Lung (tissue), 12 donors: ENCODE data around the gene GNA12. TPM values are rescaled to one million over a fixed set of nuclear protein-coding genes. Genes with fewer than 3 reads are reported as not detected.

Experiments used
- ATAC-seq: fragments of 200-7000 bp; cut with Tn5 transposase; one replicate; pipeline ENCODE4 v1.9.1; 2020; ENCODE audit warnings: moderate number of reproducible peaks; ENCODE audit not compliant: insufficient read depth, low FRiP score
- DNase-seq, 3 donors: peaks; one replicate each; pipeline ENCODE4 v3.0.0-alpha.2; 2013 to 2017
- H3K27ac ChIP-seq, 2 donors: one replicate each; pipeline ENCODE4 v1.5.1; 2013; ENCODE audit warnings: mild to moderate bottlenecking in 2 of 2, moderate library complexity in 2 of 2, control low read depth in 1 of 2, inconsistent platforms in 1 of 2, low read depth in 1 of 2, low read length in 1 of 2
- H3K27me3 ChIP-seq, 3 donors: one replicate each; pipeline ENCODE4 v1.5.1; 2013; ENCODE audit warnings: low read length in 2 of 3; ENCODE audit not compliant: control insufficient read depth in 3 of 3, insufficient read depth in 3 of 3
- H3K36me3 ChIP-seq, 4 donors: one replicate each; pipeline ENCODE4 v1.5.1; 2013; ENCODE audit warnings: low read length in 4 of 4, mild to moderate bottlenecking in 1 of 4, moderate library complexity in 1 of 4; ENCODE audit not compliant: control insufficient read depth in 4 of 4, insufficient read depth in 4 of 4
- H3K4me1 ChIP-seq, 5 donors: one replicate each; pipeline ENCODE4 v1.5.1; 2013; ENCODE audit warnings: low read length in 5 of 5, mild to moderate bottlenecking in 2 of 5, moderate library complexity in 1 of 5; ENCODE audit not compliant: control insufficient read depth in 5 of 5, insufficient read depth in 5 of 5
- H3K4me3 ChIP-seq: one replicate; pipeline ENCODE4 v1.5.1; 2013; ENCODE audit warnings: mild to moderate bottlenecking, control low read depth, moderate library complexity
- H3K9ac ChIP-seq, 2 donors: one replicate each; pipeline ENCODE4 v1.5.1; 2013; ENCODE audit warnings: low read length in 2 of 2, control low read depth in 1 of 2; ENCODE audit not compliant: insufficient read depth in 1 of 2
- H3K9me3 ChIP-seq, 4 donors: one replicate each; pipeline ENCODE4 v1.5.1; 2013; ENCODE audit warnings: low read length in 3 of 4, mild to moderate bottlenecking in 1 of 4, moderate library complexity in 1 of 4; ENCODE audit not compliant: control insufficient read depth in 4 of 4, insufficient read depth in 3 of 4
- WGBS, 2 donors: extraction: QIAGEN DNeasy Blood & Tissue Kit; methylation state at CpG; one replicate each; pipeline ENCODE4 v1.1.7; 2013; 5-methylcytosine and 5-hydroxymethylcytosine counted together
- polyA plus RNA-seq, 2 donors: library from polyadenylated mRNA; stranded (reverse); fragments of 200-250 nt; gene quantifications; one replicate each; pipeline ENCODE4 v1.2.1, GENCODE V29; 2013
- total RNA-seq, 2 donors: library from RNA; depleted of rRNA in 1 of 2; stranded (reverse); fragments of >200 nt in 1 of 2; gene quantifications; one replicate each; pipeline ENCODE4 v1.2.1, GENCODE V29; 2014 to 2021
- TF ChIP-seq, protein P1 (sequence below): IDR thresholded peaks from 2 replicates; pipeline ENCODE4 v1.5.1; 2012; ENCODE audit warnings: mild to moderate bottlenecking; ENCODE audit errors: control extremely low read depth, extremely low read depth
- donor health status: control.
- donor health status: control.
- donor health status: Bipolar disorder and iron deficiency.
- donor health status: healthy.
- donor health status: DM: yes; HTN: yes; CAD: no.

GNA12 gene
- total and polyA plus RNA-seq, 4 donors: 11.0 to 51.9 (median 33.5) TPM

DNA sequence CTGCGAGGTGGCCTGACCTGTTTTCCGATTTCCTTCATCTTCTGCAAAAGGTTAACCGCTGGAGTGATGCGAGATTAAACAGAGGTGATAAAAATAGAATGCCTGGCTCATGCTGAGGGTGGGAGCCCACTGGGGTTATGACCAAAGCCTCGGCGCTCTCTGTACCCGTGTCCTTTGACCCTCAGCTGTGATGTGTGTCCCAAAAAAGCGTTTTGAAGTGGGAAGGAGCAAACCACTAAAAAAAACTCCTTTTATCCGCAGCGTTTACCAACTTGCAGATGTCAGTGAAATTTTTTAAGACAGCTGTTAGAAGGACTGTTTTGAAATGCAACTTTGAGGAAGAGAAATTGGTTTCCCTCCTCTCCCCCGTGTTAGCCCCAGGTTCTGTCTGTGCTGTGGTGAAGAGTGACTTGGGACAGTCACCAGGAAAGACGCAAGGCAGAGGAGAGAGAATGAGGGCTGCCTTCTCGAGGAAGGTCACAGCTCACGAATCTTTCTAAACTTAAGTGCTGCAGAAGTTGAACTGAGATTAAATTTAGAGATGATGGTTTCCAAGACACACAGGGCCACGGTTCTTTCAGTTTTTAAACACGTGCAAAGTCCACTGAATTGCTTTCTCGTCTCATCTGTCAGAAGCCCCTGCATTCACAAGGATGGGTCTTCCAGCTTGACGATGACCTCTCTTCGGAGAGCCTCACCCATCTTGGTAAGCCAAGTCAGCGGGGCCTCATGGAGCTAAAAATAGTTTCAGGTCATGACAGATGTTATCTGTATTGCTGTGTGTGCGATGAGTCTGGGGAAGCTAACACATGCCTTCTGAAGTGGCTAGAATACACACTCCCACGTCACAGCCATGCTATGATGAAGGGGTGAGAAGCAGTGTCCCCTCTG, 128.5 kb downstream of the GNA12 start:
- DNase-seq: peak in 1 of 3 donors; percentile 36
- Histone ChIP-seq H3K9me3 (no peaks in the 10 kb centered on the region), H3K9ac (peak overlapping the region in 1 of 2 donors; percentile 35), H3K27me3 (no peaks in the 10 kb centered on the region), H3K4me3 (no peak overlapping the region), H3K4me1 (peaks cover 0 to 53% (median 24%) of the 10 kb centered on the region in 5 donors), H3K27ac (no peak overlapping the region), H3K36me3 (peaks cover 0 to 6% (median 2%) of the 10 kb centered on the region in 4 donors)
- WGBS, 2 donors: 47 to 62% methylated on average over 22 of the region's 22 CpGs
- no peak for ATAC-seq
- TF ChIP-seq, protein P1, sequence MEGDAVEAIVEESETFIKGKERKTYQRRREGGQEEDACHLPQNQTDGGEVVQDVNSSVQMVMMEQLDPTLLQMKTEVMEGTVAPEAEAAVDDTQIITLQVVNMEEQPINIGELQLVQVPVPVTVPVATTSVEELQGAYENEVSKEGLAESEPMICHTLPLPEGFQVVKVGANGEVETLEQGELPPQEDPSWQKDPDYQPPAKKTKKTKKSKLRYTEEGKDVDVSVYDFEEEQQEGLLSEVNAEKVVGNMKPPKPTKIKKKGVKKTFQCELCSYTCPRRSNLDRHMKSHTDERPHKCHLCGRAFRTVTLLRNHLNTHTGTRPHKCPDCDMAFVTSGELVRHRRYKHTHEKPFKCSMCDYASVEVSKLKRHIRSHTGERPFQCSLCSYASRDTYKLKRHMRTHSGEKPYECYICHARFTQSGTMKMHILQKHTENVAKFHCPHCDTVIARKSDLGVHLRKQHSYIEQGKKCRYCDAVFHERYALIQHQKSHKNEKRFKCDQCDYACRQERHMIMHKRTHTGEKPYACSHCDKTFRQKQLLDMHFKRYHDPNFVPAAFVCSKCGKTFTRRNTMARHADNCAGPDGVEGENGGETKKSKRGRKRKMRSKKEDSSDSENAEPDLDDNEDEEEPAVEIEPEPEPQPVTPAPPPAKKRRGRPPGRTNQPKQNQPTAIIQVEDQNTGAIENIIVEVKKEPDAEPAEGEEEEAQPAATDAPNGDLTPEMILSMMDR: no peak

DNA sequence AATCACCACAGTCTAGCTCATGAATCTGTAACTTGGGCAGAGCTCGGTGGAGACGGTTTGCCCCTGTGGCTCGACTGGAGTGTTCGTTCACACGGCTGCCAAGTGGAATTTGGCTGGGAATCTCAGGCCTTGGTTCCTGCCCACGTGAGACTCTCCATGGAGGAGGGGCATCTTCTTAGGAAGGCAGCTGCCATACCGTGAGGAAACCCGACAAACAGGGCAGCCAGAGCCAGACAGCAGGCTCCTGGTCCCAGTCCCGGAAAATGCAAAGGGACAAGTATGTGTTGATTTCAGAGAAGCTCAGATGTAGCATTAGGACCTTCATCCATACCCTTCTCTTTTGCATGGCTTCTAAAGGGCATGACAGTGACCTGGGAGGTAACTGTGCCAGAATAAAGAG, 129.5 kb downstream of the GNA12 start:
- no peak overlapping the region for H3K4me3 ChIP-seq
- DNase-seq (no peak), ATAC-seq (no peak)
- H3K27me3 ChIP-seq: no peaks in the 10 kb centered on the region
- no peak overlapping the region for H3K27ac ChIP-seq
- no peak overlapping the region for H3K9ac ChIP-seq
- WGBS, 2 donors: 83 to 90% methylated on average over 9 of the region's 9 CpGs
- TF ChIP-seq, protein P1: no peak
- H3K9me3 ChIP-seq: no peaks in the 10 kb centered on the region
- H3K4me1 ChIP-seq: peaks cover 0 to 53% (median 24%) of the 10 kb centered on the region in 5 donors
- peaks cover 0 to 6% (median 2%) of the 10 kb centered on the region in 4 donors for H3K36me3 ChIP-seq

DNA sequence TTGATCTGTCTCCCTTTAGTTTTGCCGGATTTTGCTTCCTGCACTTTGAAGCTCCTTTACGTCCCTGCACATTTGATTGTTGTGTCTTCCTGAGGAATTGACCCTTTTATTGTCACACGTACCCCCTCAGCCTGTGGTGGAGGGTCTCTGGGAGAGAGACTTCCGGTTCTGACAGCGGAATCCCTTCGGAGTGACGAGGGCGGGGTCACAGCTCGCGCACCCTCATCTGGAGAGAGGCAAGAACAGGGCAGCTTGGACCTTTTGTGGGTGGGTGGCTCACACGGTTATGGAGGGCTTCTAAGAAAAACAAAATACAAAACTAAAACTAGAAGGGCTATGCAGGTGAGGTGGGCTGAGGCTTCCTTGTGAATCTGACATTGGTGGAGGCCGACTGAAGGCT, 130.1 kb downstream of the GNA12 start:
- H3K27me3 ChIP-seq: no peaks in the 10 kb centered on the region
- DNase-seq (no peak), ATAC-seq (no peak)
- H3K9me3 ChIP-seq: no peaks in the 10 kb centered on the region
- no peak overlapping the region for H3K9ac ChIP-seq
- 76 to 80% methylated on average over 12 of the region's 12 CpGs for WGBS, 2 donors
- peaks cover 0 to 6% (median 2%) of the 10 kb centered on the region in 4 donors for H3K36me3 ChIP-seq
- peaks cover 0 to 53% (median 24%) of the 10 kb centered on the region in 5 donors for H3K4me1 ChIP-seq
- H3K4me3 ChIP-seq: no peak overlapping the region
- no peak overlapping the region for H3K27ac ChIP-seq
- TF ChIP-seq, protein P1: no peak
